Nephron progenitor cell (in vitro differentiated cells): ENCODE results near the gene OXSR1.

Source experiments
- DNase-seq: peaks from one replicate; pipeline ENCODE4 v3.0.0; 2021
- H3K27ac Mint-ChIP-seq: 2 replicates; pipeline ENCODE4 v1.8.0; 2021; ENCODE audit warnings: mild to moderate bottlenecking, moderate library complexity, mixed read lengths
- H3K27me3 Mint-ChIP-seq: 2 replicates; pipeline ENCODE4 v1.8.0; 2021; ENCODE audit warnings: mild to moderate bottlenecking, low read depth, mixed read lengths; ENCODE audit not compliant: poor library complexity
- H3K36me3 Mint-ChIP-seq: 2 replicates; pipeline ENCODE4 v1.8.0; 2021; ENCODE audit warnings: low read depth, mixed read lengths
- H3K4me1 Mint-ChIP-seq: 2 replicates; pipeline ENCODE4 v1.8.0; 2021; ENCODE audit warnings: mixed read lengths
- H3K4me3 Mint-ChIP-seq: 2 replicates; pipeline ENCODE4 v1.8.0; 2021; ENCODE audit warnings: mild to moderate bottlenecking, moderate library complexity, mixed read lengths
- H3K9me3 Mint-ChIP-seq: 2 replicates; pipeline ENCODE4 v1.8.0; 2021; ENCODE audit warnings: mild to moderate bottlenecking, moderate library complexity, mixed read lengths
- TF ChIP-seq, protein P1 (sequence below): fragments of 200-600 bp; sonication (generic); IDR thresholded peaks from 2 replicates; pipeline ENCODE4 v1.5.0; 2021; ENCODE audit warnings: antibody characterized with exemption

The OXSR1 gene

DNA sequence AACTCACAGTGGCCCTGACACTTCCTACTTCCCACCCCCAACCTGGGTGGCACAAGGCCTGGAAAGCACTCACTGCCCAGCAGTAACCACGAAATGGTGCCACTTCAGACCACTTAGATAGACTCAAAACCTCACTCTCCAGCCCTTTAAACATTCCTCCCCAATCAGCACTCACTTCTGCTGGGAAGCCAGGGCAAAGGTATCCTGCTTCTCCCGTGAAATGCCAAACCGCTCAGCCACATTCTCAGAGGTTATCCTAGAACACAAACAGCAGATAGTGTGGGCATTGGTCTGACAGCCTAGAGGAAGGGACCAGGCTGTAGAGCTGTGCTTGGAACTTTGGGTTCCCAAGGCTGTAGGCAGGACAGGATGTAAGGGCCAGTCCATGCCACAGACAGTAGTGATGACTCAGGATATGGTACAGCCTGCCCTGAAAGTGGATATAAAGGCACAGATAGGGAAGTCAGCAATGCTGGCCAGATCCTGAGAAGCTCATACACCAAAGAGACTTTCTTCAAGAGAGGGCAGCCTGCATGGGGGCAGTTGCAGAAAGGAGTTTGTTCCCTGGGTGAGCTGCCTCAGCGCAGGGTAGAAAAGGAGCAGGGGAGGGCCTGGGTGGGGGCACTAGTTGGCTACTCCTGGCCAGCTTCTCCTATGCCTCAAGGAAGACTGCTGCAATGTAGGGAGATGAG lies 37.6 kb upstream of the OXSR1 start:
- Mint-ChIP-seq H3K36me3 (peaks cover 59% of the 10 kb centered on the region), H3K4me3 (no peak overlapping the region), H3K27ac (no peak overlapping the region), H3K9me3 (no peaks in the 10 kb centered on the region), H3K4me1 (no peaks in the 10 kb centered on the region), H3K27me3 (no peaks in the 10 kb centered on the region)
- TF ChIP-seq, protein P1, sequence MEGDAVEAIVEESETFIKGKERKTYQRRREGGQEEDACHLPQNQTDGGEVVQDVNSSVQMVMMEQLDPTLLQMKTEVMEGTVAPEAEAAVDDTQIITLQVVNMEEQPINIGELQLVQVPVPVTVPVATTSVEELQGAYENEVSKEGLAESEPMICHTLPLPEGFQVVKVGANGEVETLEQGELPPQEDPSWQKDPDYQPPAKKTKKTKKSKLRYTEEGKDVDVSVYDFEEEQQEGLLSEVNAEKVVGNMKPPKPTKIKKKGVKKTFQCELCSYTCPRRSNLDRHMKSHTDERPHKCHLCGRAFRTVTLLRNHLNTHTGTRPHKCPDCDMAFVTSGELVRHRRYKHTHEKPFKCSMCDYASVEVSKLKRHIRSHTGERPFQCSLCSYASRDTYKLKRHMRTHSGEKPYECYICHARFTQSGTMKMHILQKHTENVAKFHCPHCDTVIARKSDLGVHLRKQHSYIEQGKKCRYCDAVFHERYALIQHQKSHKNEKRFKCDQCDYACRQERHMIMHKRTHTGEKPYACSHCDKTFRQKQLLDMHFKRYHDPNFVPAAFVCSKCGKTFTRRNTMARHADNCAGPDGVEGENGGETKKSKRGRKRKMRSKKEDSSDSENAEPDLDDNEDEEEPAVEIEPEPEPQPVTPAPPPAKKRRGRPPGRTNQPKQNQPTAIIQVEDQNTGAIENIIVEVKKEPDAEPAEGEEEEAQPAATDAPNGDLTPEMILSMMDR = no peak
- no peak for DNase-seq

DNA sequence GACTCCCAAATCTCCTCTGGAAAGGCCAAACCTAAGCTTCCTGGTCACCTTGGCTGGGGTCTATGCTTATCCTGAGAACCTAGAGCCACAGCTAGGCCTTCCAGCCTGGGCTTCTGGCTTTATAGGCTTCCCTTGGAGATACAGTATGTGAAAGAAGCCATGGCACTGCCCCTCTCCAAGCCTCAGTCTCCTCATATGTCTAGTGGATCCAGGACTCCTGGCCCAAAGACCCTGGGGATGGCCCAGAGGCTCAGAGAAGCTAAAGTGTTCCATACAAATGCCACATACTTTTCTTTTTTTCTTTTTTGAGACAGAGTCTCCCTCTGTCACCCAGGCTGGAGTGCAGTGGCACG lies 37.1 kb upstream of the OXSR1 start:
- Mint-ChIP-seq H3K27me3 (no peaks in the 10 kb centered on the region), H3K4me1 (no peaks in the 10 kb centered on the region), H3K9me3 (no peaks in the 10 kb centered on the region), H3K27ac (no peak overlapping the region), H3K36me3 (peaks cover 57% of the 10 kb centered on the region), H3K4me3 (no peak overlapping the region)
- TF ChIP-seq, protein P1 = no peak
- DNase-seq = no peak

DNA sequence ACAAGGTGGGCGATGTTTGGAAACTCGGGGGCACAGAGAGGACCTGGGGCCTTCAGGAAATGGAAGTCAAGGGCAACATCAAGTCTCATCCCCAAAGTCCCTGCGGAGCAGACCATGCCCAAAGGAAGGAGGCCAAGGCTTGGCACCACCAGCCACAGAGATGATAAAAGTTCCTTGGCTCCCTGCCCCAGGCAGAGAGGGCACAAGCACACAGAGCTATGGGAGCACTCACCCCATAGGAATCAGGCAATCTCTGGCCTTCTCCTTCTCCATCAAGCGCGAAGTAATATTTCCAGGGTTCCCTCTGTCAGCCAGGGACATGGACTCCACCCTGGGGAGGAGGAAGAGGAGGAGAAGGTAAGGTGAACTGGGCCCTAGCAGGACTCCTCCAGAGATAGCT lies 36.3 kb upstream of the OXSR1 start:
- H3K9me3 Mint-ChIP-seq = no peaks in the 10 kb centered on the region
- DNase-seq = no peak
- TF ChIP-seq, protein P1 = no peak
- H3K36me3 Mint-ChIP-seq = peaks cover 56% of the 10 kb centered on the region
- no peaks in the 10 kb centered on the region for H3K27me3 Mint-ChIP-seq
- no peaks in the 10 kb centered on the region for H3K4me1 Mint-ChIP-seq
- no peak overlapping the region for H3K27ac Mint-ChIP-seq
- H3K4me3 Mint-ChIP-seq = no peak overlapping the region

DNA sequence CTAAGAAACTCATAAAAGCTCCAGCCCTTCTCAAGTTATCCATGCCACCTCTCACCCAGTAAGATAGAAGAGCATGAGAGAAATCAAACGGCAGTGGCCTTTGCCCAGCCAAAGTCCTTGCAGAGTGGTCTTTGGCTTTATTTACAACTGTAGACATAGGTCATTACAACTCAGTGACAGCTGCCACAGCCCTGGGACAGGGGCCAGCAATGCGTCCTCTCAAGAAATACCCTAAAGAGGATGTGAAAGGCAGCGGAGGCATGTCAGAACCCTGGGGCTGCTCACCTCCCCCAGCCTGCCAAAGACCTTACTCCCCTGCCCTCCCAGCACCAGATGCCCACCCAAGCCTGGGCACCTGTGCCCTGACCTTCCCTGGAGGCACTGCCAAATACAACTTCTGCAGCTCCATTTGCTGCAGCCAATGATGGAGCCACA lies 34.7 kb upstream of the OXSR1 start:
- H3K27me3 Mint-ChIP-seq = no peaks in the 10 kb centered on the region
- H3K9me3 Mint-ChIP-seq = no peaks in the 10 kb centered on the region
- TF ChIP-seq, protein P1 = no peak
- no peak overlapping the region for H3K27ac Mint-ChIP-seq
- H3K4me3 Mint-ChIP-seq = no peak overlapping the region
- peaks cover 8% of the 10 kb centered on the region for H3K4me1 Mint-ChIP-seq
- peaks cover 45% of the 10 kb centered on the region for H3K36me3 Mint-ChIP-seq
- DNase-seq = no peak

DNA sequence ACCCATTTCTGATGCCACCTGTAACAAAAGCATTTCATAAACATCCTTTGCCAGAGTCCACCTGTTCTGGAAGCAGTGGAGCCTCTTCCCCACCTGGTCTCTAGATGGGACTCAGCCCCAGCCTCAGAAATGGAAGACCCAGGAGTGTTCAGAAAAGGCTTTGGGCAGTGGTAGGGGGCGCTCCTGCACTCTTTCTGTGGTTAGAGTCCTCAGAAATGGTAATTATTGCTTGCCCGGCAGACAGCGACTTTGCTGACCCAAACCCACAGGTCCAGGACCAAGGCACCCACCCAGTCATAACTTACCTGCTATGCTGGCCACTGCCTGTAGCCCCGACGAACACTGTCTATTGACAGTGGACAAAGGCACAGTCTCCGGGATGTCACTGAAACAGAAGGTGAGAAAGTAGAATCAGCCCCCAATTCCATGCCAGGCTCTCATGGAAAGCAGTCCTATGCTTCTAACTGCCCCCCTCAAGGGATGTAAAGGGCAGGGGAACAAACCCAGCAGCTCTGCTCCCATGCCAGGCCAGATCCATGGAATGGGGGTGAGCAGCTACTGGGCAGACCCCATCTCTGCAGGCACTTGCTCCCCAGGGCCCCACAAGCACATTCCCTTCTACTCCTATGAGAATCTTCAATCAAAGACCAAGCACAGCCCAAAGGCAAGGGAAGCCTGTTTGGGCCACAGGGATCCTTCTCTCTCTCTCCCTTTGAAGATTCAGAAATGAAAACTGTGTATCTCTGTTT lies 33.5 kb upstream of the OXSR1 start:
- H3K27me3 Mint-ChIP-seq = no peaks in the 10 kb centered on the region
- TF ChIP-seq, protein P1 = peak; percentile 56
- H3K9me3 Mint-ChIP-seq = no peaks in the 10 kb centered on the region
- no peak overlapping the region for H3K27ac Mint-ChIP-seq
- peak; percentile 65 for DNase-seq
- H3K4me1 Mint-ChIP-seq = peaks cover 17% of the 10 kb centered on the region
- H3K4me3 Mint-ChIP-seq = no peak overlapping the region
- H3K36me3 Mint-ChIP-seq = peaks cover 41% of the 10 kb centered on the region

DNA sequence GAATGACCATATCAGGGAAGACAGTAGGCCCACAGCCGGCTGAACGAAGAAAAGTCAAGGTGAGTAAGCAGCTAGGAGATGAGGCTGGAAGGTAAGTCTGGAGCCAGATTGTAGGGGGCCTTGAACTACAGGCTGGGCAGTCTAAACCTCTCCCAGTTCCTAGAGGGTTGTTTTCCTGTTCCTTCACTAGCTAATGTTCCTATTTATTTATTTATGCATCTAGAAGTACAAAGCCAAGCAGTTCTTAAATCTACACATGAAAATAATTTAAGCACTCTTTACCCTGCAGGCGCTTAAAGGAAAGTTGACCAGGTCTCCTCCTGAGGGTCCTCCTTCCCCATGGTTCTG lies 32.2 kb upstream of the OXSR1 start:
- Mint-ChIP-seq H3K9me3 (no peaks in the 10 kb centered on the region), H3K36me3 (peaks cover 30% of the 10 kb centered on the region), H3K4me1 (peaks cover 25% of the 10 kb centered on the region), H3K4me3 (no peak overlapping the region), H3K27me3 (peaks cover 5% of the 10 kb centered on the region), H3K27ac (no peak overlapping the region)
- TF ChIP-seq, protein P1 = no peak
- no peak for DNase-seq
